Stimulated activated effector memory CD8-positive, alpha-beta T cell treated with anti-CD3 and anti-CD28 coated beads, Interleukin-12 subunit alpha, Interleukin-12 subunit beta, amount 100 ng/mL, for 72 hours (primary cell): ENCODE data around the gene ELP4.

Source experiments
- ATAC-seq: fragments of 150-1000 bp; cut with Tn5 transposase; 2 replicates; pipeline ENCODE4 v1.10.0; 2021
- DNase-seq, 2 donors: peaks; one replicate each; pipeline ENCODE4 v3.0.0; 2021 to 2022; ENCODE audit warnings: low spot score in 2 of 2
- H3K27ac Mint-ChIP-seq: one replicate; pipeline ENCODE4 v1.8.0; 2022; ENCODE audit warnings: mild to moderate bottlenecking, mixed read lengths
- H3K36me3 Mint-ChIP-seq: one replicate; pipeline ENCODE4 v1.8.0; 2022; ENCODE audit warnings: mild to moderate bottlenecking, mixed read lengths
- H3K4me1 Mint-ChIP-seq: one replicate; pipeline ENCODE4 v1.8.0; 2022; ENCODE audit warnings: mixed read lengths
- H3K4me3 Mint-ChIP-seq: one replicate; pipeline ENCODE4 v1.8.0; 2022; ENCODE audit warnings: mild to moderate bottlenecking, mixed read lengths
- H3K9me3 Mint-ChIP-seq: one replicate; pipeline ENCODE4 v1.8.0; 2022; ENCODE audit warnings: mixed read lengths

ELP4 gene

GRCh38 chr11:31782257-31782656 lies 272.7 kb downstream of the ELP4 start:
- Mint-ChIP-seq H3K27ac (no peak overlapping the region), H3K36me3 (no peaks in the 10 kb centered on the region), H3K9me3 (no peaks in the 10 kb centered on the region), H3K4me3 (no peak overlapping the region), H3K4me1 (no peaks in the 10 kb centered on the region)
- ATAC-seq (no peak), DNase-seq (no peak)

GRCh38 chr11:31783252-31783651 lies 273.7 kb downstream of the ELP4 start:
- no peaks in the 10 kb centered on the region for H3K36me3 Mint-ChIP-seq
- no peak overlapping the region for H3K4me3 Mint-ChIP-seq
- ATAC-seq (no peak), DNase-seq (no peak)
- no peaks in the 10 kb centered on the region for H3K4me1 Mint-ChIP-seq
- H3K27ac Mint-ChIP-seq, result no peak overlapping the region
- H3K9me3 Mint-ChIP-seq, result no peaks in the 10 kb centered on the region

DNA sequence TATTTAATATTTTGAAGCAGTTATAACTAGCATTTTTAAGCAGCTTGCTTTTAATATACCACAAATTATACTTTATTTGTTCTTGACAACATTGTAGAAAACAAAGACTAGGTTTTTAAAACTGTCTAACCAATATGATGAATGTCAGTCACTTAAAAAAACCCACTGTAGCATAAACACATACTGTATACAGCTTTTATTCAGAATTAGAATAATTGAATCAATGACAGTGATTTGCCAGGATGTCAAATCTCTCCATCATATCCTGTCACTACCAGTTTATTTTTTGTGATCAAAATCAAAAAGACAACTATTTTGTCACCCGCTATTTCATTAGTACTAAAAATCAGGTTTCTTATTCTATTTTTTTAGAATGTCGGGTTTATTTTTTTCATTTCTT lies 275.0 kb downstream of the ELP4 start:
- no peaks in the 10 kb centered on the region for H3K36me3 Mint-ChIP-seq
- no peaks in the 10 kb centered on the region for H3K4me1 Mint-ChIP-seq
- H3K9me3 Mint-ChIP-seq, result no peaks in the 10 kb centered on the region
- H3K4me3 Mint-ChIP-seq, result no peak overlapping the region
- DNase-seq, result no peak
- H3K27ac Mint-ChIP-seq, result no peak overlapping the region
- no peak for ATAC-seq

DNA sequence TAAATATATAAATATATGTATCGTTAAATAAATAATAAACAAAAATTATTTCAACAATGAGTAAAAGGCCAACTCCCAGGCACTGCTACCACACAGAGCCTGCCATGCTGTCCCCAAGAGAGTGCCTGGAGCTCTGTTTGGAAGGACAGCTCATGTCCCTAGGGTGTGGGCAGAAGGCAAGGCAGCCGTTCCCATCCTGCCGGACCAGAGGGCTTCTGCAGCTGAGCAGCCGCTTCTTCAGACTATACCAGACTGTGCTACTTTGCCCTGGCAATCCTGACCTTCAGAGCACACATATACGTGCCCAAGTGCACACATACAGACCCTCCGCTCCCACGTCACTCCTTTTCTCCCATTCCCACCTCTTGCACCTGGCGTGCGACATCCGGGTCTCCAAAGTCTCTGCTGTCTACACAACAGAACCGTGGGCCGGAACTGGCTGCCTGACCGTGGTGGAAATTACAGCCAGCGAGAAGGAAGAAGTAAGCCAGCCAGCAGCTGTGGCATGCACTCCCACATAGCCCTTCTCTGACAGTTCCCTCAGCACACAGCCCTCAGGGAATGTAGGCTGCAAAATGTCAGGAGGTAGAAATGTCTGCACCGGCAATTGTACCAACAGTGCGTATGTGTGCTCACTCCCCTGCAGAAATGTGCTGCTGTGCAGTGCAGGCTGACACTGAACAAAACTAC lies 277.6 kb downstream of the ELP4 start:
- Mint-ChIP-seq H3K4me1 (no peaks in the 10 kb centered on the region), H3K27ac (no peak overlapping the region), H3K36me3 (no peaks in the 10 kb centered on the region), H3K4me3 (no peak overlapping the region), H3K9me3 (no peaks in the 10 kb centered on the region)
- ATAC-seq (no peak), DNase-seq (no peak)

- DNase-seq (no peak), ATAC-seq (no peak)
- H3K4me1 Mint-ChIP-seq, result no peaks in the 10 kb centered on the region
- no peaks in the 10 kb centered on the region for H3K9me3 Mint-ChIP-seq
- H3K27ac Mint-ChIP-seq, result no peak overlapping the region
- no peak overlapping the region for H3K4me3 Mint-ChIP-seq
- H3K36me3 Mint-ChIP-seq, result no peaks in the 10 kb centered on the region
These were observed 278.5 kb downstream of the ELP4 start for GRCh38 chr11:31788085-31788484.

GRCh38 chr11:31790649-31791048 lies 281.1 kb downstream of the ELP4 start:
- DNase-seq, result no peak
- no peak overlapping the region for H3K4me3 Mint-ChIP-seq

DNA sequence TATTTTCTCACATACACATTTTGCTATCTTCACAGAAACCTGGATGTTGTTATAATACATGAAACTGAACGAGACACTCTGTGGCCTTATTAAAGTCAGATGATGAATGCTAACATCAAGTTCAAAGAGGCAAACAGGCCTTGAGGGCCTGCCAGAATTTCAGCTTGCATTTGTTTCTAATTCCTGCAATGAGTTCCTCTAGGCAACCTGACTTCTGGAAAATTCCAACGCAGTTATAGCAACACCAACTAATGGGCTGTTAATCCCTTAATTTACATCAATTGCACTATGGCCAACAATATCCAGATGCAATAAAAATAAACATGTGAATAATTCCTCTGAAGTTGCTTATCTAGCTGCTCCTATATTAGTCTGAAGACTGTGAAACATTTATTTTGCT lies 282.5 kb downstream of the ELP4 start:
- H3K27ac Mint-ChIP-seq, result no peak overlapping the region
- ATAC-seq (no peak), DNase-seq (no peak)
- H3K9me3 Mint-ChIP-seq, result no peaks in the 10 kb centered on the region
- H3K4me1 Mint-ChIP-seq, result peaks cover 6% of the 10 kb centered on the region
- H3K36me3 Mint-ChIP-seq, result no peaks in the 10 kb centered on the region
- no peak overlapping the region for H3K4me3 Mint-ChIP-seq

More at GRCh38 chr11:31790649-31791048, 281.1 kb downstream of the ELP4 start:
- ATAC-seq, result no peak
- Mint-ChIP-seq H3K27ac (no peak overlapping the region), H3K4me1 (no peaks in the 10 kb centered on the region), H3K36me3 (no peaks in the 10 kb centered on the region), H3K9me3 (no peaks in the 10 kb centered on the region)

DNA sequence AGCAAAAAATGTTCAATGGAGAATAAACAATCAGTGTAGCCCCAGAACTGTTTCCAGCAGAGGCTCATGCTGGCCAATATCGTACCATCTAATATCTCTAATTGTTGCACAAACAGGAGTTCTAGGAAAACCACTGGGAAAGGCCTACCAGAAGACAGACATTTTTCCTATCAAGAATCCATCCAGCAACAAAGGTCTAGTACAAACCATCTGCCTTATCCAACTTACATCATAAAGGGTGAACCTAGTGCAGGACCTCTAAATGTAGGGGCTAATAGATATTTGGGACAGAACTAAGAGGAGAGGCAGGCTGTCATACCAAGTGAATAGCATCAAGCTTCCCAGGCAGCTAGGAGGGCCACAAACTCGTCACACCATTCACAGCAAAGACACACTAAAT lies 282.9 kb downstream of the ELP4 start:
- Mint-ChIP-seq H3K4me3 (no peak overlapping the region), H3K9me3 (no peaks in the 10 kb centered on the region), H3K4me1 (peaks cover 10% of the 10 kb centered on the region), H3K27ac (no peak overlapping the region), H3K36me3 (peaks cover under 1% of the 10 kb centered on the region)
- DNase-seq (peak in 1 of 2 donors; percentile 10), ATAC-seq (no peak)

GRCh38 chr11:31793264-31793663 lies 283.7 kb downstream of the ELP4 start:
- Mint-ChIP-seq H3K4me3 (no peak overlapping the region), H3K27ac (no peak overlapping the region), H3K9me3 (no peaks in the 10 kb centered on the region), H3K4me1 (peaks cover 16% of the 10 kb centered on the region), H3K36me3 (peaks cover 6% of the 10 kb centered on the region)
- no peak for ATAC-seq
- DNase-seq, result peak in 1 of 2 donors; percentile 38

- H3K27ac Mint-ChIP-seq, result no peak overlapping the region
- no peaks in the 10 kb centered on the region for H3K9me3 Mint-ChIP-seq
- DNase-seq (no peak), ATAC-seq (no peak)
- peaks cover 6% of the 10 kb centered on the region for H3K36me3 Mint-ChIP-seq
- peaks cover 16% of the 10 kb centered on the region for H3K4me1 Mint-ChIP-seq
- H3K4me3 Mint-ChIP-seq, result no peak overlapping the region
These were observed 285.0 kb downstream of the ELP4 start for GRCh38 chr11:31794548-31794947.

GRCh38 chr11:31795706-31796498 lies 286.3 kb downstream of the ELP4 start:
- Mint-ChIP-seq H3K27ac (no peak overlapping the region), H3K9me3 (peaks cover 3% of the 10 kb centered on the region), H3K4me3 (no peak overlapping the region), H3K36me3 (peaks cover 6% of the 10 kb centered on the region), H3K4me1 (peaks cover 27% of the 10 kb centered on the region)
- DNase-seq (peak in 1 of 2 donors; percentile 38), ATAC-seq (no peak)

GRCh38 chr11:31796499-31797189 lies 287.1 kb downstream of the ELP4 start:
- Mint-ChIP-seq H3K27ac (no peak overlapping the region), H3K4me1 (peaks cover 27% of the 10 kb centered on the region), H3K4me3 (no peak overlapping the region), H3K9me3 (peaks cover 3% of the 10 kb centered on the region), H3K36me3 (peaks cover 6% of the 10 kb centered on the region)
- ATAC-seq (no peak), DNase-seq (no peak)

- no peak for ATAC-seq
- H3K27ac Mint-ChIP-seq, result no peak overlapping the region
- no peak for DNase-seq
- H3K9me3 Mint-ChIP-seq, result peaks cover 3% of the 10 kb centered on the region
- peaks cover 6% of the 10 kb centered on the region for H3K36me3 Mint-ChIP-seq
- peak overlapping the region; percentile 32 for H3K4me3 Mint-ChIP-seq
- peaks cover 28% of the 10 kb centered on the region for H3K4me1 Mint-ChIP-seq
These were observed 287.9 kb downstream of the ELP4 start for GRCh38 chr11:31797190-31798056.

DNA sequence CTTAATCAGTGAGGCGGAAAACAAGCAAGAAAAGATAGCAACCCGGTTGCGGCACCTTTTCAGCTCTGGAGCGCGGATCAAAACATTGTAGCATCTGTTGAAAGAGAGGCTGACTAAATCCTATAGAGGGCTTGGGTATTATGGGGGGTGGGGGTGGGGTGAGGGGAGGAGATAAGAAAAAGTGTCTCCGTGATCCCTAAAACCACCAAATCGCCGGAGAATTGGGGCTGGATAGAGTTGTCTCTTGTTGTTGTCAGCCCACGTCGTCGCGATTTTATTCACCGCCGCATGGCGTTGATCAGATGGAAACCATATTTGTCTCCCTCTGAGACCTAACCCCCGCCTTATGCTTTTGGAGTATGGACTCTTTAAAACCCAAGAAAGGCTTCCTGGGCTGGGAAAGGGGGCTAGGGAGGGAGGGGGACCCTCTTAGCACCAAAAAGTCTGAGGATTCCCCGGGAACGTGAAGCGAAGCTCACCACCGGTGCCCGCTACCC lies 288.5 kb downstream of the ELP4 start:
- Mint-ChIP-seq H3K9me3 (peaks cover 3% of the 10 kb centered on the region), H3K4me3 (peak overlapping the region; percentile 32), H3K4me1 (peaks cover 35% of the 10 kb centered on the region), H3K27ac (no peak overlapping the region), H3K36me3 (peaks cover 6% of the 10 kb centered on the region)
- DNase-seq, result no peak
- ATAC-seq, result no peak
